GM10266 (cell line): ENCODE results near the gene KIF21A.
A peak's percentile ranks its signal among the peaks of the same experiment; 100 is the strongest.

ENCODE experiments used
- DNase-seq: peaks from one replicate; pipeline ENCODE4 v3.0.0; 2012; ENCODE audit errors: extremely low spot score
- TF ChIP-seq, protein P1 (sequence below): IDR thresholded peaks from 2 replicates; pipeline ENCODE4 v1.5.1; 2012; ENCODE audit warnings: mild to moderate bottlenecking, low read depth; ENCODE audit not compliant: control insufficient read depth, insufficient read depth; ENCODE audit errors: missing control alignments

The KIF21A gene

DNA sequence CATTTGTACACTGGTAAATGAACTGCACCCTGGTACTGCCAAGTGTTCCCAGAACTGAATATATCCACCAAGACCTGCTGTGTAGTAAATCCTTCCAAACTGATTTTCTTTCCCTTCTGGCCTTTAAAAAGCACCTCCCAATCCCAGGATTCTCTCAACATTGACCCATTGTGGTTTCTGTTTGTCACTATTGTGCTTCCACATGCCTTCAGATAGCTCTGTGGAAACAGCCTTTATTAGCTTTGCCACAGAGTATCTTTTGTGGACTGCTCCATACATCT is 949 bp upstream of the KIF21A start:
- TF ChIP-seq, protein P1, sequence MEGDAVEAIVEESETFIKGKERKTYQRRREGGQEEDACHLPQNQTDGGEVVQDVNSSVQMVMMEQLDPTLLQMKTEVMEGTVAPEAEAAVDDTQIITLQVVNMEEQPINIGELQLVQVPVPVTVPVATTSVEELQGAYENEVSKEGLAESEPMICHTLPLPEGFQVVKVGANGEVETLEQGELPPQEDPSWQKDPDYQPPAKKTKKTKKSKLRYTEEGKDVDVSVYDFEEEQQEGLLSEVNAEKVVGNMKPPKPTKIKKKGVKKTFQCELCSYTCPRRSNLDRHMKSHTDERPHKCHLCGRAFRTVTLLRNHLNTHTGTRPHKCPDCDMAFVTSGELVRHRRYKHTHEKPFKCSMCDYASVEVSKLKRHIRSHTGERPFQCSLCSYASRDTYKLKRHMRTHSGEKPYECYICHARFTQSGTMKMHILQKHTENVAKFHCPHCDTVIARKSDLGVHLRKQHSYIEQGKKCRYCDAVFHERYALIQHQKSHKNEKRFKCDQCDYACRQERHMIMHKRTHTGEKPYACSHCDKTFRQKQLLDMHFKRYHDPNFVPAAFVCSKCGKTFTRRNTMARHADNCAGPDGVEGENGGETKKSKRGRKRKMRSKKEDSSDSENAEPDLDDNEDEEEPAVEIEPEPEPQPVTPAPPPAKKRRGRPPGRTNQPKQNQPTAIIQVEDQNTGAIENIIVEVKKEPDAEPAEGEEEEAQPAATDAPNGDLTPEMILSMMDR, result no peak

DNA sequence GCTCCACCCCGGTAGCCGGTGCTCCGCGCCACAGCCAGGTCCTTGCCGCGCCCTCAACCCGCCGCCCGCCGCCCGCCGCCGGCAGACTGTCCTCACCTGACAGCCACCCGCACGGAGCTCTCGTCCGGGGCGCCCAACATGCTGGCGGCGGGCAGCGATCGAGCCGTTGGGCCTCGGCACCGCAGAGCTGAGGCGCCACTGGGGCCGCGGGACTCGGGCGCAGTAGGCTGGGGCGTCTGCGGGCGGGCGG is 164 bp downstream of the KIF21A start:
- no peak for DNase-seq
- TF ChIP-seq, protein P1, result no peak

More for the DNA sequence above, 949 bp upstream of the KIF21A start:
- no peak for DNase-seq

DNA sequence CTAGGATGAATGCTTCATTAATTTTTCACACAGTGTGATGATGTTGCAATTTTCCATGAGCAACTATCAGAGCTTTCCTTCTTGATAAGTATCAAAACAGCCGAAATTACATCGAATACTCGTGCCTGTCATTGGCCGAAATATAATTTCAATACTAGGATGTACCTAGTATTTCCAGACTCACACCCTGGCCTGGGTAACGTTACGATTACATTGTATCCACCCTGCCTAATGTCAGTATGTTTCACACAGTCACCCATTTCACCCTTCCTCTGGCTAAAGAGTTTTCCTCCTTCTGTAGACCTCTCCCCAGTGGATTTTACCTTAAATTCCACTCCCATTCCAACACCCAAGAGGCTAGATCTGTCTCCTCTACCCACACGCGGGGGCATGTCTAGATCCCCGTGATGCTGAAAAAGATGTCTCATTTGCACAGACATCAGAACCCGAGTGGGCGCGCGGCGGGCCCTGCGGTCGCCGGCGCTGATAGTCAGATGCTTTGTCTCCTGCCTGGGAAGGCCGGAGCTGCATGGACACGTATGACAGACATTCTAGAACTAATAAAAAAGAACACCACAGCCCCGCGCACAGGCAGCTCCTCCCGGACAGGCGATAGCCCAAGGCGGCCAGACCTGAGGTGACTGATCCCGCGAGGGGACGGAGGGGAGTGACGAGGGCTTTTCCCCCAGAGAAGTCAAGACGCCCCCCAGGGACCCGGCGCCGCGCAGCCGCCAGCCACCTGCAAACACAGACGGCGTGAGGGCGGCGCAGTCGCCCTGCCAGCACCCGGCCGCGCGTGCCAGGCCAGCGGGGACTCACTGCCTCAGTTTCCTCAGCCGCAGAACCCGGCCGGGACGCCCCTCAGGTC is 723 bp downstream of the KIF21A start:
- TF ChIP-seq, protein P1, result no peak
- peak; percentile 42 for DNase-seq

DNA sequence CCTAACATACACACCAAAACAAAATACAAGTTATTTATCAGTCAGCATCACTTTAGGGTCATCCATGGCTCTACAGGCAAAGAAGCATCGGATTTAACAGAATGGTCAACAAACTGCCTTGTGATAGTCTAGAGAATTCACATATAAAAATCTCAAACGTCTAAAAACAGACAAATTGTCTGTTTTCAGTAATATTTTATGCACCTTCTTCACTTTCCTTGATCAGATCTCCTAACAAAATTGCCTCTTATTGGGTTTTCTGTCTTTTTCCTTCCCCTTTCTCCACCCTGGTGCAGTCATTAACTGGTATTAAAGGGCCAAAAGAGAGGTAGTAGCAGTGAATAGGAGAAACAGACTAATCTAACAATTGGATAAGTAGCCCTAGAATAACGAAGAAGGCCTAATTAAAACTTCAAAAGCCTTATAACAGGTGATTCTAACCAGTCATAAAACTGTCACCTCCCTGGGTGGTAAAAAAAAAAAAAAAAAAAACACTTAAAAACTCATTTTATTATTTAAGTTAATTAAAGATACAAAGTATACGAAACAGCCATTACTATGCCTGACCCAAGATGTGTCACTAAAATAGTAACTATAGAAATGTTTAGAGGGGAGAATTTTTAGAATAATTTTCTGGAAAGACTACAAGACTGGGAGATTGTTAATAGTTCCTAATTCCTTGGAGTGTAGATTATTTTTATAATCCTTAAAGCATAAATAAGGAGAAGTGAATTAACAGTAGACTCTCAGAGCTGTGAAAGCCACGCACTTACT is 1.5 kb downstream of the KIF21A start:
- TF ChIP-seq, protein P1, result no peak
- no peak for DNase-seq

DNA sequence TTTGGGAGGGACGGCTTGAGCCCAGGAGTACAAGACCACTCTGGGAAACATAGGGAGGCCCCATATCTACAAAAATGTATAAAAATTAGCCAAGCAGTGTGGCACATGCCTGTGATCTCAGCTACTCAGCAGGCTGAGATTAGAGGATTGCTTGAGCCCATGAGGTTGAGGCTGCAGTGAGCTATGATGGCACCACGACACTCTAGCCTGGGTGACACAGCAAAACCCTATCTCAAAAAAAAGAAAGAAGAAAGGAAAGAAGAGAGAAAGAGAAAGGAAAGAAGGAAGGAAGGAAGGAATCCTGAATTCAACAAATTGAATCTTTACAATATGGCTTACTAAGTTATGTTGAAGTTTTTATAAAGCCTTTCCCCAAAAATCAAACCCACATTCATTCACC is 2.1 kb downstream of the KIF21A start:
- TF ChIP-seq, protein P1, result no peak
- DNase-seq, result no peak

DNA sequence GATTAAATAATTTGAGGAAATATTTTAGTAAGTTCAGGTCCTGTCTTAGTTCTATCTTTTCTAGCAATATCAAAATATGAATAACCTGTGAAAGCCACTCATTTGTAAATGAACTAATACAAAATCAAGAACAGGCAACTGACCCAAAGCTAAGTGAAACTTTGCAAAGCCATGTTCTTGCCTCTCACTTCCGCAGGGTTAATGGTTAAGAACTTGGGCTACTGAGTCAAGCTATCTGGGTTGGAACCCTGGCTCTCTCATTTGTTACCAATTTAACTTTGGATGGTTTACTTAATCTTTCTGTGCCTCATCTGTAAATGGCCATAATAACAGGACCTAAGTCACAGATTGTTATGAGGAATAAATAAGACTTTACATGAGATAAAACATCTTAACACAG is 2.8 kb downstream of the KIF21A start:
- no peak for DNase-seq
- TF ChIP-seq, protein P1, result no peak

DNA sequence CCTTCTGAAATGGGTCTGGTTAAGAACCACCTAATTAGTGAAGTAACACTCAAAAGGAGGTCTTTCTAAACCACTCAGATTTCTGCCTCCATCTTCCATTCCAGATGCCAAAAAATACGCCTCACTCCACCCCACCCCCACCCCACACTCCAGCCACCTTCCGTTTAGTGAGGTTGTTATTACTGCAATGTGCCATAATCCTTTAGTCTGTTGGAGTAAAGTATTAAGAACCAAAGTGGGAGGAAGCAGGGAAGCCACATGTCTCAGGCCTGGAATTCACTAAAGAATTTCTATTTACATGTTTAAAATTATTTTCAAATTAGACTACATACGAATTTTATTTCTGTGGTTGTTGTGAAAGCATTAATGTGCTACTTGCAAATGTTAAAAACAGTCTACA is 7.4 kb downstream of the KIF21A start:
- no peak for DNase-seq
- TF ChIP-seq, protein P1, result no peak
